H9 (cell line): ENCODE results near the gene HLA-DOB. TPM values are rescaled to one million over a fixed set of nuclear protein-coding genes. Genes with fewer than 3 reads are reported as not detected.

Source experiments
- DNase-seq: peaks from one replicate; pipeline ENCODE4 v3.0.0-alpha.2; 2017
- H2AFZ ChIP-seq: one replicate; pipeline ENCODE4 v1.6.1; 2013; ENCODE audit warnings: mild to moderate bottlenecking, low read length, control low read depth, moderate library complexity
- H2AK5ac ChIP-seq: 2 replicates; pipeline ENCODE4 v1.6.1; 2013; ENCODE audit warnings: low read length, control low read depth, mixed read lengths; ENCODE audit not compliant: insufficient read length
- H2BK120ac ChIP-seq: one replicate; pipeline ENCODE4 v1.6.1; 2013; ENCODE audit warnings: low read depth, mild to moderate bottlenecking, low read length, control low read depth, inconsistent platforms; ENCODE audit not compliant: poor library complexity, severe bottlenecking
- H2BK12ac ChIP-seq: 2 replicates; pipeline ENCODE4 v1.6.1; 2013; ENCODE audit warnings: low read length, control low read depth, mixed read lengths, low read depth; ENCODE audit not compliant: insufficient read length
- H2BK15ac ChIP-seq: 2 replicates; pipeline ENCODE4 v1.6.1; 2013; ENCODE audit warnings: low read depth, low read length, control low read depth
- H2BK20ac ChIP-seq: one replicate; pipeline ENCODE4 v1.6.1; 2013; ENCODE audit warnings: low read depth, mild to moderate bottlenecking, low read length, control low read depth, inconsistent platforms; ENCODE audit not compliant: poor library complexity, severe bottlenecking
- H2BK5ac ChIP-seq: 2 replicates; pipeline ENCODE4 v1.6.1; 2013; ENCODE audit warnings: low read length, control low read depth, mixed read lengths; ENCODE audit not compliant: insufficient read length
- H3K14ac ChIP-seq: 2 replicates; pipeline ENCODE4 v1.6.1; 2013; ENCODE audit warnings: low read length, control low read depth; ENCODE audit not compliant: insufficient read depth
- H3K18ac ChIP-seq: 2 replicates; pipeline ENCODE4 v1.6.1; 2013; ENCODE audit warnings: low read depth, mild to moderate bottlenecking, mixed read lengths, low read length, control low read depth; ENCODE audit not compliant: insufficient read length
- H3K23ac ChIP-seq: 2 replicates; pipeline ENCODE4 v1.6.1; 2013; ENCODE audit warnings: low read length, control low read depth, mixed read lengths, low read depth; ENCODE audit not compliant: insufficient read length
- H3K23me2 ChIP-seq: 2 replicates; pipeline ENCODE4 v1.6.1; 2013; ENCODE audit warnings: low read depth, mild to moderate bottlenecking, mixed read lengths, low read length, control low read depth; ENCODE audit not compliant: insufficient read length, poor library complexity, severe bottlenecking
- H3K27ac ChIP-seq: 2 replicates; pipeline ENCODE4 v1.5.1; 2013; ENCODE audit warnings: low read length, control low read depth, mixed read lengths, low read depth; ENCODE audit not compliant: insufficient read length
- H3K27me3 ChIP-seq: 2 replicates; pipeline ENCODE4 v1.6.1; 2013; ENCODE audit warnings: low read length, control low read depth, inconsistent platforms; ENCODE audit not compliant: insufficient read depth
- H3K4ac ChIP-seq: 2 replicates; pipeline ENCODE4 v1.6.1; 2013; ENCODE audit warnings: low read depth, mild to moderate bottlenecking, control low read depth, inconsistent platforms, low read length, moderate library complexity
- H3K4me1 ChIP-seq: 2 replicates; pipeline ENCODE4 v1.6.1; 2013; ENCODE audit warnings: low read length, control low read depth, inconsistent platforms; ENCODE audit not compliant: insufficient read depth
- H3K4me2 ChIP-seq: 2 replicates; pipeline ENCODE4 v1.6.1; 2013; ENCODE audit warnings: low read length, control low read depth, mixed read lengths; ENCODE audit not compliant: insufficient read length, insufficient read depth
- H3K56ac ChIP-seq: 2 replicates; pipeline ENCODE4 v1.6.1; 2013; ENCODE audit warnings: low read depth, mild to moderate bottlenecking, mixed read lengths, low read length, control low read depth; ENCODE audit not compliant: insufficient read length
- H3K79me1 ChIP-seq: 2 replicates; pipeline ENCODE4 v1.6.1; 2013; ENCODE audit warnings: low read depth, mild to moderate bottlenecking, moderate library complexity, low read length, control low read depth, inconsistent platforms; ENCODE audit not compliant: insufficient read depth, poor library complexity, severe bottlenecking
- H3K79me2 ChIP-seq: 2 replicates; pipeline ENCODE4 v1.6.1; 2013; ENCODE audit warnings: low read length, control low read depth, inconsistent platforms; ENCODE audit not compliant: insufficient read depth
- H3K9ac ChIP-seq: 2 replicates; pipeline ENCODE4 v1.6.1; 2013; ENCODE audit warnings: low read length, control low read depth, mixed read lengths; ENCODE audit not compliant: insufficient read length; ENCODE audit errors: extremely low read depth
- H3K9me3 ChIP-seq: one replicate; pipeline ENCODE4 v1.6.1; 2013; ENCODE audit warnings: low read depth, low read length, inconsistent platforms; ENCODE audit not compliant: control insufficient read depth
- H3T11ph ChIP-seq: one replicate; pipeline ENCODE4 v1.6.1; 2013; ENCODE audit warnings: mild to moderate bottlenecking, low read length, control low read depth, inconsistent platforms
- H4K20me1 ChIP-seq: one replicate; pipeline ENCODE4 v1.6.1; 2013; ENCODE audit not compliant: control insufficient read depth, insufficient read length, insufficient read depth
- H4K5ac ChIP-seq: 2 replicates; pipeline ENCODE4 v1.6.1; 2013; ENCODE audit warnings: low read depth, mild to moderate bottlenecking, mixed read lengths, low read length, control low read depth; ENCODE audit not compliant: insufficient read length
- H4K8ac ChIP-seq: replicated peaks from 2 replicates; pipeline ENCODE4 v1.6.1; 2013; ENCODE audit warnings: low read length, control low read depth, mixed read lengths, low read depth; ENCODE audit not compliant: insufficient read length
- H4K91ac ChIP-seq: 2 replicates; pipeline ENCODE4 v1.6.1; 2013; ENCODE audit warnings: low read depth, mild to moderate bottlenecking, moderate library complexity, mixed read lengths, low read length, control low read depth; ENCODE audit not compliant: insufficient read length
- H3K27ac Mint-ChIP-seq, 3 experiments: 2 replicates in 2 of 3; 3 replicates in 1 of 3; pipeline ENCODE4 v1.8.0; 2020 to 2021; ENCODE audit warnings: mixed read lengths in 3 of 3, mild to moderate bottlenecking in 1 of 3, moderate library complexity in 1 of 3
- H3K27me3 Mint-ChIP-seq: 2 replicates; pipeline ENCODE4 v1.8.0; 2021; ENCODE audit warnings: low read depth, mild to moderate bottlenecking, moderate library complexity, mixed read lengths
- H3K36me3 Mint-ChIP-seq, 3 experiments: 2 replicates in 2 of 3; 3 replicates in 1 of 3; pipeline ENCODE4 v1.8.0; 2020 to 2021; ENCODE audit warnings: low read depth in 3 of 3, mixed read lengths in 3 of 3; ENCODE audit not compliant: insufficient read depth in 1 of 3
- H3K4me1 Mint-ChIP-seq, 2 experiments: 2 replicates each; pipeline ENCODE4 v1.8.0; 2020; ENCODE audit warnings: mixed read lengths in 2 of 2
- H3K4me3 Mint-ChIP-seq, 2 experiments: 2 replicates in 1 of 2; 3 replicates in 1 of 2; pipeline ENCODE4 v1.8.0; 2020 to 2021; ENCODE audit warnings: mild to moderate bottlenecking in 2 of 2, mixed read lengths in 2 of 2, moderate library complexity in 1 of 2
- H3K9me3 Mint-ChIP-seq, 2 experiments: 2 replicates in 1 of 2; 3 replicates in 1 of 2; pipeline ENCODE4 v1.8.0; 2020; ENCODE audit warnings: mild to moderate bottlenecking in 2 of 2, mixed read lengths in 2 of 2, moderate library complexity in 1 of 2
- WGBS: extraction: QIAGEN DNeasy Blood & Tissue Kit; methylation state at CpG from one replicate; pipeline ENCODE4 v1.1.7; 2013; ENCODE audit warnings: missing lambda C conversion rate, low lambda C conversion rate, mixed read lengths; ENCODE audit not compliant: insufficient read length; ENCODE audit errors: extremely low coverage; 5-methylcytosine and 5-hydroxymethylcytosine counted together
- total RNA-seq: library from RNA; stranded (reverse); gene quantifications from 2 replicates; pipeline ENCODE4 v1.2.1, GENCODE V29; 2021
- TF ChIP-seq, protein P1 (sequence below): fragments of 200-600 bp; sonication (generic); conservative IDR thresholded peaks from 3 replicates; pipeline ENCODE4 v1.8.0; 2021; ENCODE audit warnings: antibody characterized with exemption, mild to moderate bottlenecking

Gene HLA-DOB
- total RNA-seq, 1 experiment from 2014 or later = 0.20 TPM

DNA sequence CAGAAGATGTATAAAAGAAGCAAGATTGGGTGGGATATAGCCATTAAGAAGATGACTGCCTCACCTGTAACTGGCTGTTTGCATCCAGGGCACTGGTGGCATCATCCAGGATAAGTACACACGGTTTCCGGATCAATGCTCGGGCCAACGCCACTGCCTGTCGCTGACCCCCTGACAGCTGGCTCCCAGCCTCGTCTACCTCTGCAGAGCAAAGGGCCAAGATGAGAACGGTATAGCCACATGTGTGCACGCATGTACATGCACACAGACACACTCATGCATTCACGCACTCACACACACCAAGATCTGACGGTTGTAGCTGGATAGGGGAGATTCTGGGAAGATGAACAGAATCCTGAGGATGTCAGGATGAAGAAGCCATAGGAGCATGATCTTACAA lies 30.2 kb upstream of the HLA-DOB start:
- TF ChIP-seq, protein P1, sequence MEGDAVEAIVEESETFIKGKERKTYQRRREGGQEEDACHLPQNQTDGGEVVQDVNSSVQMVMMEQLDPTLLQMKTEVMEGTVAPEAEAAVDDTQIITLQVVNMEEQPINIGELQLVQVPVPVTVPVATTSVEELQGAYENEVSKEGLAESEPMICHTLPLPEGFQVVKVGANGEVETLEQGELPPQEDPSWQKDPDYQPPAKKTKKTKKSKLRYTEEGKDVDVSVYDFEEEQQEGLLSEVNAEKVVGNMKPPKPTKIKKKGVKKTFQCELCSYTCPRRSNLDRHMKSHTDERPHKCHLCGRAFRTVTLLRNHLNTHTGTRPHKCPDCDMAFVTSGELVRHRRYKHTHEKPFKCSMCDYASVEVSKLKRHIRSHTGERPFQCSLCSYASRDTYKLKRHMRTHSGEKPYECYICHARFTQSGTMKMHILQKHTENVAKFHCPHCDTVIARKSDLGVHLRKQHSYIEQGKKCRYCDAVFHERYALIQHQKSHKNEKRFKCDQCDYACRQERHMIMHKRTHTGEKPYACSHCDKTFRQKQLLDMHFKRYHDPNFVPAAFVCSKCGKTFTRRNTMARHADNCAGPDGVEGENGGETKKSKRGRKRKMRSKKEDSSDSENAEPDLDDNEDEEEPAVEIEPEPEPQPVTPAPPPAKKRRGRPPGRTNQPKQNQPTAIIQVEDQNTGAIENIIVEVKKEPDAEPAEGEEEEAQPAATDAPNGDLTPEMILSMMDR = no peak
- no peak overlapping the region for H3K4ac ChIP-seq
- WGBS = no CpG with 5 or more reads among the region's 10 CpGs
- peaks cover 40% of the 10 kb centered on the region for H3K27me3 Mint-ChIP-seq
- no peak overlapping the region for H3K14ac ChIP-seq
- H3K4me1 ChIP-seq = peaks cover 2% of the 10 kb centered on the region; the same call in 1 of the 2 replicates
- H3K4me3 Mint-ChIP-seq = no peak overlapping the region
- H3K9me3 ChIP-seq = no peaks in the 10 kb centered on the region
- no peak overlapping the region for H3K27ac Mint-ChIP-seq
- peaks cover 5 to 41% (median 12%) of the 10 kb centered on the region in 3 experiments for H3K36me3 Mint-ChIP-seq
- no peaks in the 10 kb centered on the region for H3K79me1 ChIP-seq
- H2BK15ac ChIP-seq = no peak overlapping the region
- DNase-seq = no peak
- H3K23me2 ChIP-seq = peaks cover 11% of the 10 kb centered on the region
- no peak overlapping the region for H4K8ac ChIP-seq
- H2BK120ac ChIP-seq = no peak overlapping the region
- no peak overlapping the region for H2BK12ac ChIP-seq
- H3K9ac ChIP-seq = no peak overlapping the region
- no peaks in the 10 kb centered on the region for H3K79me2 ChIP-seq
- H2BK5ac ChIP-seq = no peak overlapping the region
- no peak overlapping the region for H4K5ac ChIP-seq
- H3K27ac ChIP-seq = no peak overlapping the region
- H3K27me3 ChIP-seq = no peaks in the 10 kb centered on the region
- H3K4me2 ChIP-seq = no peak overlapping the region
- no peak overlapping the region for H3K56ac ChIP-seq
- H4K20me1 ChIP-seq = no peaks in the 10 kb centered on the region
- no peak overlapping the region for H2AK5ac ChIP-seq
- no peak overlapping the region for H4K91ac ChIP-seq
- H3K4me1 Mint-ChIP-seq = peaks cover 3 to 6% of the 10 kb centered on the region in 2 experiments
- no peaks in the 10 kb centered on the region for H3K9me3 Mint-ChIP-seq
- H3K18ac ChIP-seq = no peak overlapping the region
- H3T11ph ChIP-seq = no peak overlapping the region
- no peak overlapping the region for H3K23ac ChIP-seq
- no peak overlapping the region for H2AFZ ChIP-seq
- H2BK20ac ChIP-seq = no peak overlapping the region
